Hepatocyte (in vitro differentiated cells): ENCODE measurements around the gene TMCC1. TPM values are rescaled to one million over a fixed set of nuclear protein-coding genes. Genes with fewer than 3 reads are reported as not detected.

Experiments
- DNase-seq: peaks from one replicate; pipeline ENCODE4 v3.0.0-alpha.2; 2016; ENCODE audit warnings: low spot score
- H2AFZ ChIP-seq: fragments of 200-600 bp; sonication (generic); 2 replicates; pipeline ENCODE4 v1.6.0; 2016; ENCODE audit warnings: antibody characterized with exemption, mild to moderate bottlenecking
- H3K27ac ChIP-seq: fragments of 200-600 bp; sonication (generic); 2 replicates; pipeline ENCODE4 v1.5.1; 2016; ENCODE audit warnings: mild to moderate bottlenecking
- H3K27me3 ChIP-seq: fragments of 200-600 bp; sonication (generic); 2 replicates; pipeline ENCODE4 v1.6.1; 2016
- H3K36me3 ChIP-seq: fragments of 200-600 bp; sonication (generic); replicated peaks from 2 replicates; pipeline ENCODE4 v1.5.1; 2016; ENCODE audit warnings: low read depth; ENCODE audit not compliant: insufficient read depth
- H3K4me1 ChIP-seq: fragments of 200-600 bp; sonication (generic); 2 replicates; pipeline ENCODE4 v1.5.1; 2016; ENCODE audit warnings: mild to moderate bottlenecking, moderate library complexity; ENCODE audit not compliant: insufficient read depth
- H3K4me2 ChIP-seq: fragments of 200-600 bp; sonication (generic); 2 replicates; pipeline ENCODE4 v1.6.0; 2016
- H3K4me3 ChIP-seq: fragments of 200-600 bp; sonication (generic); 2 replicates; pipeline ENCODE4 v1.5.1; 2016; ENCODE audit warnings: mild to moderate bottlenecking
- H3K79me2 ChIP-seq: fragments of 200-600 bp; sonication (generic); 2 replicates; pipeline ENCODE4 v1.6.0; 2017; ENCODE audit warnings: mild to moderate bottlenecking
- H3K9me2 ChIP-seq: fragments of 200-600 bp; sonication (generic); replicated peaks from 2 replicates; pipeline ENCODE4 v1.6.0; 2017; ENCODE audit warnings: mild to moderate bottlenecking; ENCODE audit not compliant: insufficient read depth
- H3K9me3 ChIP-seq: fragments of 200-600 bp; sonication (generic); 2 replicates; pipeline ENCODE4 v1.5.1; 2016; ENCODE audit warnings: low read depth, mild to moderate bottlenecking
- H4K20me1 ChIP-seq: fragments of 200-600 bp; sonication (generic); 2 replicates; pipeline ENCODE4 v1.6.0; 2016; ENCODE audit warnings: mild to moderate bottlenecking; ENCODE audit not compliant: insufficient read depth, poor library complexity, severe bottlenecking
- CTCF ChIP-seq: fragments of 200-600 bp; sonication (generic); IDR thresholded peaks from 2 replicates; pipeline ENCODE4 v1.5.1; 2016; ENCODE audit warnings: antibody characterized with exemption, mild to moderate bottlenecking; ENCODE audit not compliant: poor library complexity
- EZH2 ChIP-seq: fragments of 200-600 bp; sonication (generic); IDR thresholded peaks from 2 replicates; pipeline ENCODE4 v1.6.1; 2016; ENCODE audit warnings: antibody characterized with exemption, mild to moderate bottlenecking, borderline replicate concordance
- EZH2phosphoT487 ChIP-seq: fragments of 200-600 bp; sonication (generic); IDR thresholded peaks from one replicate; pipeline ENCODE4 v1.6.1; 2018; ENCODE audit warnings: antibody characterized with exemption, mild to moderate bottlenecking, low read depth, moderate library complexity; ENCODE audit not compliant: unreplicated experiment, severe bottlenecking
- WGBS: methylation state at CpG from one replicate; pipeline ENCODE4 v1.1.6; 2016; ENCODE audit warnings: low lambda C conversion rate; ENCODE audit errors: missing lambda C conversion rate; 5-methylcytosine and 5-hydroxymethylcytosine counted together
- polyA plus RNA-seq: library from polyadenylated mRNA; unstranded; fragments of >200 nt; fragmentation: Nextera tagmentation; extraction: Ambion mirVana; gene quantifications from 2 replicates; pipeline ENCODE4 v1.2.1, GENCODE V29; 2016
- total RNA-seq: library from RNA; depleted of rRNA; stranded (reverse); fragments of >200 nt; gene quantifications from 2 replicates; pipeline ENCODE4 v1.2.3, GENCODE V29; 2014

TMCC1 gene
- total and polyA plus RNA-seq, 2 experiments from 2014 or later: 7.0 to 17.3 TPM

GRCh38 chr3:129766135-129766534, 127.4 kb downstream of the TMCC1 start:
- Histone ChIP-seq H3K27me3 (no peaks in the 10 kb centered on the region), H3K4me3 (no peak overlapping the region), H3K9me2 (no peaks in the 10 kb centered on the region), H3K4me2 (no peak overlapping the region), H3K27ac (no peak overlapping the region), H3K36me3 (no peaks in the 10 kb centered on the region), H2AFZ (no peak overlapping the region), H4K20me1 (no peaks in the 10 kb centered on the region), H3K4me1 (no peaks in the 10 kb centered on the region), H3K9me3 (no peaks in the 10 kb centered on the region), H3K79me2 (peaks cover 51% of the 10 kb centered on the region)
- WGBS: 88% methylated on average over 2 of the region's 2 CpGs
- no peak for DNase-seq
- TF ChIP-seq EZH2phosphoT487 (no peak), CTCF (no peak), EZH2 (no peak)

- TF ChIP-seq EZH2phosphoT487 (no peak), EZH2 (no peak), CTCF (no peak)
- H3K27ac ChIP-seq: no peak overlapping the region
- H3K79me2 ChIP-seq: peaks cover 36% of the 10 kb centered on the region
- no peak for DNase-seq
- no peaks in the 10 kb centered on the region for H3K27me3 ChIP-seq
- no peaks in the 10 kb centered on the region for H3K4me1 ChIP-seq
- H3K36me3 ChIP-seq: no peaks in the 10 kb centered on the region
- no peak overlapping the region for H2AFZ ChIP-seq
- no peaks in the 10 kb centered on the region for H3K9me3 ChIP-seq
- H3K4me2 ChIP-seq: no peak overlapping the region
- H3K9me2 ChIP-seq: no peaks in the 10 kb centered on the region
- H4K20me1 ChIP-seq: no peaks in the 10 kb centered on the region
- no peak overlapping the region for H3K4me3 ChIP-seq
These were observed 129.4 kb downstream of the TMCC1 start for GRCh38 chr3:129764090-129764489.

- Histone ChIP-seq H3K9me3 (no peaks in the 10 kb centered on the region), H4K20me1 (no peaks in the 10 kb centered on the region), H3K4me1 (no peaks in the 10 kb centered on the region), H3K4me2 (no peak overlapping the region), H3K36me3 (no peaks in the 10 kb centered on the region), H3K9me2 (no peaks in the 10 kb centered on the region), H3K27ac (no peak overlapping the region), H3K4me3 (no peak overlapping the region), H2AFZ (no peak overlapping the region), H3K27me3 (no peaks in the 10 kb centered on the region), H3K79me2 (peaks cover 15% of the 10 kb centered on the region)
- TF ChIP-seq EZH2 (no peak), CTCF (no peak), EZH2phosphoT487 (no peak)
- no peak for DNase-seq
- WGBS: 74% methylated on average over 1 of the region's 1 CpG
These were observed 134.7 kb downstream of the TMCC1 start for GRCh38 chr3:129758785-129759320.

GRCh38 chr3:129758306-129758705, 135.2 kb downstream of the TMCC1 start:
- WGBS: 94% methylated on average over 2 of the region's 2 CpGs
- no peaks in the 10 kb centered on the region for H3K27me3 ChIP-seq
- no peak overlapping the region for H3K4me2 ChIP-seq
- H3K79me2 ChIP-seq: peaks cover 18% of the 10 kb centered on the region
- no peak overlapping the region for H3K27ac ChIP-seq
- TF ChIP-seq CTCF: no peak
- no peak for TF ChIP-seq EZH2phosphoT487
- no peak for TF ChIP-seq EZH2
- no peaks in the 10 kb centered on the region for H4K20me1 ChIP-seq
- no peaks in the 10 kb centered on the region for H3K9me3 ChIP-seq
- H3K4me1 ChIP-seq: no peaks in the 10 kb centered on the region
- no peak overlapping the region for H2AFZ ChIP-seq
- H3K9me2 ChIP-seq: no peaks in the 10 kb centered on the region
- no peak for DNase-seq
- no peak overlapping the region for H3K4me3 ChIP-seq
- no peaks in the 10 kb centered on the region for H3K36me3 ChIP-seq
